Effector memory CD4-positive, alpha-beta T cell (primary cell): ENCODE measurements around the gene INCA1.
A peak's percentile ranks its signal among the peaks of the same experiment; 100 is the strongest.
"Not testable (repeated sequence)": the region's sequence is repeated elsewhere in the genome, so short reads cannot be mapped to it uniquely, and the experiment has no call there.

ENCODE experiments used
- DNase-seq, 3 donors: peaks; one replicate each; pipeline ENCODE4 v3.0.0-alpha.2; 2020
- H3K27ac ChIP-seq: 2 replicates; pipeline ENCODE4 v1.7.0; 2013; ENCODE audit warnings: mild to moderate bottlenecking, low read length, moderate library complexity; ENCODE audit not compliant: insufficient read depth, poor library complexity, severe bottlenecking
- H3K27me3 ChIP-seq: replicated peaks from 2 replicates; pipeline ENCODE4 v1.7.0; 2013; ENCODE audit warnings: mild to moderate bottlenecking, low read length; ENCODE audit not compliant: insufficient read depth, control insufficient read depth, poor library complexity, severe bottlenecking
- H3K36me3 ChIP-seq: 2 replicates; pipeline ENCODE4 v1.7.0; 2013; ENCODE audit warnings: mild to moderate bottlenecking, low read length, moderate library complexity; ENCODE audit not compliant: control insufficient read depth, insufficient read depth
- H3K4me1 ChIP-seq: 2 replicates; pipeline ENCODE4 v1.7.0; 2013; ENCODE audit warnings: low read length, mild to moderate bottlenecking; ENCODE audit not compliant: control insufficient read depth, insufficient read depth, poor library complexity, severe bottlenecking
- H3K4me3 ChIP-seq: 2 replicates; pipeline ENCODE4 v1.7.0; 2013; ENCODE audit warnings: low read length, low read depth, mild to moderate bottlenecking; ENCODE audit not compliant: insufficient read depth, poor library complexity, severe bottlenecking
- H3K9me3 ChIP-seq: 2 replicates; pipeline ENCODE4 v1.7.0; 2013; ENCODE audit warnings: mild to moderate bottlenecking, low read length, moderate library complexity; ENCODE audit not compliant: control insufficient read depth

Gene INCA1

GRCh38 chr17:5032865-5033264 lies 35.5 kb upstream of the INCA1 start:
- H3K27me3 ChIP-seq: no peaks in the 10 kb centered on the region
- H3K36me3 ChIP-seq: no peaks in the 10 kb centered on the region
- H3K9me3 ChIP-seq: no peaks in the 10 kb centered on the region
- H3K27ac ChIP-seq: no peak overlapping the region
- no peak for DNase-seq
- no peak overlapping the region for H3K4me3 ChIP-seq
- peaks cover 10% of the 10 kb centered on the region for H3K4me1 ChIP-seq

GRCh38 chr17:5031365-5032082 lies 34.2 kb upstream of the INCA1 start:
- Histone ChIP-seq H3K27me3 (no peaks in the 10 kb centered on the region), H3K4me3 (peak overlapping the region; percentile 47), H3K27ac (peak overlapping the region; percentile 64), H3K4me1 (peaks cover 10% of the 10 kb centered on the region), H3K9me3 (no peaks in the 10 kb centered on the region), H3K36me3 (no peaks in the 10 kb centered on the region)
- DNase-seq: peak; percentile 62 to 72 (median 69)

GRCh38 chr17:5030168-5030567 lies 32.8 kb upstream of the INCA1 start:
- H3K27ac ChIP-seq, H3K27me3 ChIP-seq, H3K36me3 ChIP-seq, H3K4me3 ChIP-seq, H3K9me3 ChIP-seq, DNase-seq, H3K4me1 ChIP-seq: not testable (repeated sequence)

GRCh38 chr17:5027916-5028315 lies 30.6 kb upstream of the INCA1 start:
- no peak overlapping the region for H3K4me3 ChIP-seq
- no peaks in the 10 kb centered on the region for H3K9me3 ChIP-seq
- H3K36me3 ChIP-seq: no peaks in the 10 kb centered on the region
- H3K27ac ChIP-seq: no peak overlapping the region
- peaks cover 10% of the 10 kb centered on the region for H3K4me1 ChIP-seq
- no peak for DNase-seq
- H3K27me3 ChIP-seq: no peaks in the 10 kb centered on the region

GRCh38 chr17:5027299-5027698 lies 30.0 kb upstream of the INCA1 start:
- H3K9me3 ChIP-seq: no peaks in the 10 kb centered on the region
- no peak for DNase-seq

GRCh38 chr17:5024604-5025003 lies 27.3 kb upstream of the INCA1 start:
- Histone ChIP-seq H3K4me1 (no peaks in the 10 kb centered on the region), H3K9me3 (no peaks in the 10 kb centered on the region), H3K36me3 (peaks cover 18% of the 10 kb centered on the region), H3K4me3 (no peak overlapping the region), H3K27ac (no peak overlapping the region), H3K27me3 (no peaks in the 10 kb centered on the region)
- DNase-seq: no peak

More at GRCh38 chr17:5027299-5027698, 30.0 kb upstream of the INCA1 start:
- H3K27me3 ChIP-seq: no peaks in the 10 kb centered on the region
- H3K27ac ChIP-seq: no peak overlapping the region
- H3K4me3 ChIP-seq: no peak overlapping the region
- peaks cover 6% of the 10 kb centered on the region for H3K36me3 ChIP-seq
- H3K4me1 ChIP-seq: peaks cover 6% of the 10 kb centered on the region

- peaks cover 18% of the 10 kb centered on the region for H3K36me3 ChIP-seq
- H3K4me1 ChIP-seq: no peaks in the 10 kb centered on the region
- H3K27ac ChIP-seq: no peak overlapping the region
- H3K4me3 ChIP-seq: no peak overlapping the region
- no peaks in the 10 kb centered on the region for H3K27me3 ChIP-seq
- DNase-seq: no peak
- no peaks in the 10 kb centered on the region for H3K9me3 ChIP-seq
Measured at GRCh38 chr17:5023588-5024147, 26.3 kb upstream of the INCA1 start.

- H3K36me3 ChIP-seq: peaks cover 18% of the 10 kb centered on the region
- no peaks in the 10 kb centered on the region for H3K9me3 ChIP-seq
- H3K4me1 ChIP-seq: no peaks in the 10 kb centered on the region
- H3K27me3 ChIP-seq: no peaks in the 10 kb centered on the region
- H3K4me3 ChIP-seq: no peak overlapping the region
- no peak overlapping the region for H3K27ac ChIP-seq
- DNase-seq: no peak
Measured at GRCh38 chr17:5022171-5022711, 24.9 kb upstream of the INCA1 start.

- H3K27ac ChIP-seq: no peak overlapping the region
- H3K4me3 ChIP-seq: no peak overlapping the region
- no peaks in the 10 kb centered on the region for H3K27me3 ChIP-seq
- H3K36me3 ChIP-seq: peaks cover 18% of the 10 kb centered on the region
- no peak for DNase-seq
- H3K4me1 ChIP-seq: no peaks in the 10 kb centered on the region
- H3K9me3 ChIP-seq: no peaks in the 10 kb centered on the region
Measured at GRCh38 chr17:5020502-5021023, 23.2 kb upstream of the INCA1 start.

- Histone ChIP-seq H3K4me1 (no peaks in the 10 kb centered on the region), H3K27ac (no peak overlapping the region), H3K36me3 (peaks cover 21% of the 10 kb centered on the region), H3K4me3 (no peak overlapping the region), H3K9me3 (no peaks in the 10 kb centered on the region), H3K27me3 (no peaks in the 10 kb centered on the region)
- no peak for DNase-seq
Measured at GRCh38 chr17:5019475-5019956, 22.2 kb upstream of the INCA1 start.
